Prostate gland (tissue), 2 donors: ENCODE results near the gene LGALS12.

ENCODE experiments used
- POLR2A ChIP-seq: fragments of 450-650 bp; IDR thresholded peaks from one replicate; pipeline ENCODE4 v1.6.1; 2016; ENCODE audit warnings: antibody characterized with exemption, mild to moderate bottlenecking
- POLR2AphosphoS5 ChIP-seq: sonication (generic); formaldehyde crosslinking; IDR thresholded peaks from one replicate; pipeline ENCODE4 v1.6.1; 2017; ENCODE audit warnings: antibody characterized with exemption
- TF ChIP-seq, protein P1 (sequence below), 4 experiments: fragments of 200-600 bp in 2 of 4; fragments of 450-650 bp in 2 of 4; sonication (generic) in 2 of 4; IDR thresholded peaks; 1 replicate in 3 of 4; 2 replicates in 1 of 4; pipeline ENCODE4 v1.5.1; 2016 to 2019; ENCODE audit warnings: antibody characterized with exemption in 4 of 4, mild to moderate bottlenecking in 2 of 4, moderate library complexity in 2 of 4

DNA sequence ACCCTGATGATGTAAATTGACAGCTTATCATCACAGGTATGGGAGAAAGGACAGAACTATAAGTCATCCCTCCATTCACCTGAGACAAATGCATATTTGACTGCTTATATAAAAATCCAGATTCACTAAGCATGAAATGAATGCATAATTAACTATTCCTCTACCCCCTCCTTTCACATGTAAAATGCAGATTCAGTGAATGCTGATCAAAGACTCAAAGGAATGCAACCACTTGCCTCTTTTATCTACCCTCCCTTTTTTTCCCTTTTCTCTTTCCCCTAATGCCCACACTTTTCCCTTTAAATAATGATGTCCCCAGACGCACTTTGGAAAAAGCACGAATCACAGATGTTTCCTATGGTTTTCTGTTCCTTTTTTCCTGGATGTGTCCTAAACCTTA is 26.2 kb downstream of the LGALS12 start:
- TF ChIP-seq, protein P1, sequence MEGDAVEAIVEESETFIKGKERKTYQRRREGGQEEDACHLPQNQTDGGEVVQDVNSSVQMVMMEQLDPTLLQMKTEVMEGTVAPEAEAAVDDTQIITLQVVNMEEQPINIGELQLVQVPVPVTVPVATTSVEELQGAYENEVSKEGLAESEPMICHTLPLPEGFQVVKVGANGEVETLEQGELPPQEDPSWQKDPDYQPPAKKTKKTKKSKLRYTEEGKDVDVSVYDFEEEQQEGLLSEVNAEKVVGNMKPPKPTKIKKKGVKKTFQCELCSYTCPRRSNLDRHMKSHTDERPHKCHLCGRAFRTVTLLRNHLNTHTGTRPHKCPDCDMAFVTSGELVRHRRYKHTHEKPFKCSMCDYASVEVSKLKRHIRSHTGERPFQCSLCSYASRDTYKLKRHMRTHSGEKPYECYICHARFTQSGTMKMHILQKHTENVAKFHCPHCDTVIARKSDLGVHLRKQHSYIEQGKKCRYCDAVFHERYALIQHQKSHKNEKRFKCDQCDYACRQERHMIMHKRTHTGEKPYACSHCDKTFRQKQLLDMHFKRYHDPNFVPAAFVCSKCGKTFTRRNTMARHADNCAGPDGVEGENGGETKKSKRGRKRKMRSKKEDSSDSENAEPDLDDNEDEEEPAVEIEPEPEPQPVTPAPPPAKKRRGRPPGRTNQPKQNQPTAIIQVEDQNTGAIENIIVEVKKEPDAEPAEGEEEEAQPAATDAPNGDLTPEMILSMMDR (IDR thresholded peaks at IDR 0.05), result no peak
- TF ChIP-seq POLR2A, result no peak
- TF ChIP-seq POLR2AphosphoS5, result no peak
